Kasumi-1 (cell line): ENCODE measurements around the gene TTLL13.

Source experiments
- DNase-seq, 2 experiments: peaks; one replicate each; lab custom pipeline; 2025; lab: John Stamatoyannopoulos, UW

Gene TTLL13

GRCh38 chr15:90217671-90218394 is 31.5 kb upstream of the TTLL13 start:
- DNase-seq: no peak

DNA sequence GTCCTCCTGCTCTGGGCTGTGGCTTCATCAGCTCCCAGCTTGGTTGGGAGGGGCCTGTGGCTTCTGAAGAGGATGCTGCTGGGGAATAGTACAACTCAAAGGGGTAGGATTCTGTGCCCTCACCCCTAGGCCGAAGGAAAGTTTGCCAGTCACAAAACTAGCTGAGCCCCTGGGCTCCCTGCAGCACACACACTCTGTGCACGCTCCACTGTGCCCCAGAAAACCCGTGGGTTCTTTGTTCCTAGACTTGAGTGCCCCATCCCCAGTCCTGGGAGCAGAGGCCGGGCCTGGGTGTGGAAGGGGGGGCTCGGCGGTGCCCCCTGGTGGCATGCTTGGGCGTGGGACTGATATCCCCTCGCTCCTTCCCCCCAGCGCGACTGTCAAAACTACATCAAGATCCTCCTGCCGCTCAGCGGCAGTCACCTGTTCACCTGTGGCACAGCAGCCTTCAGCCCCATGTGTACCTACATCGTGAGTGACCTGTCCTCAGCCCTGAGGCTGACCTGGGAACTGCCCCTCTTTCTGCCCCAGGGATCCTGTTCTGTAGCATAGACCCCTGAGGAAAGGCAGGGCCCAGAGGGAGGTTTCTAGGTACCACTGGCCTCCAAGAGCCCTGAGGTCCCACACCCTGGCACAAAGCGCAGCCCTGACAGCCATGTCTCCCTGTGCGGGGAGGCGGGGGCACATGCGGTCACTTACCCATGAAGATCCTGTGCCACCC is 29.8 kb upstream of the TTLL13 start:
- peak; percentile 47 to 59 for DNase-seq

GRCh38 chr15:90221246-90221900 is 28.0 kb upstream of the TTLL13 start:
- DNase-seq: peak; percentile 73 to 77

DNA sequence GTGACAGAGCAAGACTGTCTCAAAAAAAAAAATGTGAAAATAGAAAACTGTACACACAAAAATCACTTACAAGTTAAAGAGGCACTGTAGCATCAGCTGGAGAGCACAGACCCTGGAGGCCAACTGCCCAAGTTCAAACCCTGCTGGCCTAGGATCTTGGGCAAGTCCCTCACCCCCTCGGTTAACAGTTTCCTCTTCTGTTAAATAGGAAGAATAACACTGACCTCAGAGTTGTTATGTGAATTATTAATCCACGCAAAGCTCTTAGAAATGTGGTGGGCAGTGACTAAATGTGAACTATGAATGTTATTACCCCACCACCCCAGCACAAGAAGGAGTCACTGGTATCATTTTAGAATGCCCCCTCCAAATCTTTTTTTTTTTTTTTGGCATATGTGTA is 26.8 kb upstream of the TTLL13 start:
- no peak for DNase-seq

DNA sequence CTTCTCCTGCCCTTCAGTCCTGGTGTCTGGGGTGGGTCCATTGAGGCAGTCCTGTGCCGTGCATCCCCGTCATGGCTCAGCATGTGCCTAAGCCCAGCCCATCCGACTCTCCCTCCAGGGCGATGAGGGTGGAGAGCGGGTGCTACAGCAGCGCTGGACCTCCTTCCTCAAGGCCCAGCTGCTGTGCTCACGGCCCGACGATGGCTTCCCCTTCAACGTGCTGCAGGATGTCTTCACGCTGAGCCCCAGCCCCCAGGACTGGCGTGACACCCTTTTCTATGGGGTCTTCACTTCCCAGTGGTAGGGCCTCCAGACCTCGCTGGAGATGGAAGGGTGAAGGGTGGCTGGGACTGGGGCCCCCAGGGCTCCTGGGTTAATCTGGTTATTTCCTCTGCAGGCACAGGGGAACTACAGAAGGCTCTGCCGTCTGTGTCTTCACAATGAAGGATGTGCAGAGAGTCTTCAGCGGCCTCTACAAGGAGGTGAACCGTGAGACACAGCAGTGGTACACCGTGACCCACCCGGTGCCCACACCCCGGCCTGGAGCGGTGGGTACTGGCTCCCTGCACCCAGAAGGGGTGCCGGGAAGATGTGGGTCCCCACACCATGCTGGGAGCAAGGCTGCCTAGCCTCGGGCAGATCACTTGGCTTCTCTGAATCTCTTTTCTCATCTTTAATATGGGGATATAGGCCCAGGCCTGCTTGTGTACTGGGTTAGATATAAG is 25.8 kb upstream of the TTLL13 start:
- DNase-seq: no peak

- DNase-seq: no peak
Measured at GRCh38 chr15:90225047-90225446, 24.3 kb upstream of the TTLL13 start.

- DNase-seq: no peak
Measured at GRCh38 chr15:90225504-90226234, 23.7 kb upstream of the TTLL13 start.

DNA sequence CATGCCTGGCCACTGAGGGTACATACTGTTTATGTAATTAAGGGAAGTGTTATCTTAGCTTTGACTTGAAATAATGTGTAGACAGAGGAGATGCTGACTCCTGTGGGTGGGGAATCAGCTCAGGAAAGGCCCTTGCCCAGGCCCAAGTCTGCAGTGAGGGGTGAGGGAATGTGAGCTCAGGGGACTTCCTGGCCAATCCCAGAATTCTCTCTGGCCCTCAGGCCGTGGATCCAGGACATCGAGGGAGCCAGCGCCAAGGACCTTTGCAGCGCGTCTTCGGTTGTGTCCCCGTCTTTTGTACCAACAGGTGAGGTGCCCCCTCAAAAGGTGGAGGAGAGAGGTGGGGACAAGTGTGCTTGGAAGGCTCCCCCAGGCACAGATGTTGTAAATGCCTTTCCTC is 22.0 kb upstream of the TTLL13 start:
- DNase-seq: no peak

- DNase-seq: no peak
Measured at GRCh38 chr15:90227816-90228772, 21.3 kb upstream of the TTLL13 start.

DNA sequence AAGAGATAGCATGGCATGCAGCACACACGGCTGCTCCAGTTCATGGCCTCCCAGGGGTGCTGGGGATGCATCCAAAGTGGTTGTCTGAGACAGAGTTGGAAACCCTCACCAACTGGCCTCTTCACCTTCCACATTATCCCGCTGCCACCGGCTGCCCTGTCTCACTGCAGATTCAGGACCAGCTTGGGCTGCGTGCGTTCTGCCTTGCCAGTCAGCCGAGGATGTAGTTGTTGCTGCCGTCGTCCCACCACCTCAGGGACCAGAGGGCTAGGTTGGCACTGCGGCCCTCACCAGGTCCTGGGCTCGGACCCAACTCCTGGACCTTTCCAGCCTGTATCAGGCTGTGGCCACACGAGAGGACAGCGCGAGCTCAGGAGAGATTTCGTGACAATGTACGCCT is 20.4 kb upstream of the TTLL13 start:
- no peak for DNase-seq

GRCh38 chr15:90230071-90230494 is 19.3 kb upstream of the TTLL13 start:
- DNase-seq: no peak

DNA sequence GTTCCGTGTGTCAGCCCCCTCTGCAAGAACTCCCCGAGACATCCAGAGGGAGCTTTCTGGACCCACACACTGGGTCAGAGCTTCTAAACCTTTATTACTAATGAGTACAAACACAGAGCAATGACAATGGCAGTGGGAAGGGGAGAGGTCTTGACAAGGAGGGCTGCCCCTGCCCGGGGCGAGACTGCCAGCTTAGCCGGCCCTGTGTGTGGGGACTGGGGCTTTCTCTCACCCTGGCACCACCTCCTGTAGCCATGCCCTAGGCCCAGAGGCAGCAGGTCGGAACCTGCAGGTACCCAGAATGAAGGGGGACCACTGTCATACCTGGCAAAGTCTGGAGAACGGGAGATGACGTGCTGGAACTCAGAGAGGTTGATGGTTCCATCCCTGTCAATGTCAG is 18.7 kb upstream of the TTLL13 start:
- DNase-seq: no peak

- DNase-seq: peak in 1 of 2 experiments; percentile 27
Measured at GRCh38 chr15:90231028-90232017, 18.0 kb upstream of the TTLL13 start.

DNA sequence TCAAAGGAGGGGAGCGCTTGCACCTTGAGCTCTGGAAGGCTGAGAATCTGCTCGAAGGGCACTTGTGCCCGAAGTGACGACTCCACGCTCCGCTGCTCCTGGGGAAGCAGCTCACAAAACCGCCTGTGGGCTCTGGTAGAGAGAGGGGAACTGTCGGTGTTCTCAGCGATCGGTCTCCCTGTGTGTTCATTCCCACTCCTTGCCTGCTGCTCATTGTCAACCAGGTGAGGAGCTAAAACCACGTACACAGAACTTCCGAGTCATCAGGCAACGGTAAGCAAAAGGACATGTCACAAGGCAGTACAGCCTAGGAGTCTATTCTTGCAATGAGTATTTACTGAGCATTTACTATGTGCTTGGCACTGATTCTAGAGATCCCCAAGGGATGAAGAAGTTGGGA is 17.2 kb upstream of the TTLL13 start:
- no peak for DNase-seq

DNA sequence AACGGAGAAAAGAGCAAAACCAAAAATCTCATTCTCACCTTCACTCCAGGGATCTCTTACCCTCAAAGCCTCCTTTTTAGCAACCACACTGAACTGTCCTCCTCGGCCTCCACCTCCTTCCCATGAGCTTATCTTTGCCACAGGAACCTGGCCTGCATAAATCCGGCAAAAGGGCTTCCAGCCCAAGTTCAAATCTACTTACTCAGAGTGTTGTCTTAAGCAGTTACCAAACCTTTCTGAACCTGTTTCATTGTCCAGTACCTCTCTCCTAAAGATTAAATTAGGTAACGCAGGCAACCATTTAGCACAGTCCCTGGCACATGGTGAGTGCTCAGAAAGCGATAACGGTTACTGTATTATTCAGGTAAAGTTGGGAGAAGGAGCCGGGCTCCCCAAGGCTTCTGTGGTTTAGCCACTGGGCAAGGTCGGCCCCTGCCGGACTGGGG is 16.4 kb upstream of the TTLL13 start:
- DNase-seq: peak; percentile 34 to 60

DNA sequence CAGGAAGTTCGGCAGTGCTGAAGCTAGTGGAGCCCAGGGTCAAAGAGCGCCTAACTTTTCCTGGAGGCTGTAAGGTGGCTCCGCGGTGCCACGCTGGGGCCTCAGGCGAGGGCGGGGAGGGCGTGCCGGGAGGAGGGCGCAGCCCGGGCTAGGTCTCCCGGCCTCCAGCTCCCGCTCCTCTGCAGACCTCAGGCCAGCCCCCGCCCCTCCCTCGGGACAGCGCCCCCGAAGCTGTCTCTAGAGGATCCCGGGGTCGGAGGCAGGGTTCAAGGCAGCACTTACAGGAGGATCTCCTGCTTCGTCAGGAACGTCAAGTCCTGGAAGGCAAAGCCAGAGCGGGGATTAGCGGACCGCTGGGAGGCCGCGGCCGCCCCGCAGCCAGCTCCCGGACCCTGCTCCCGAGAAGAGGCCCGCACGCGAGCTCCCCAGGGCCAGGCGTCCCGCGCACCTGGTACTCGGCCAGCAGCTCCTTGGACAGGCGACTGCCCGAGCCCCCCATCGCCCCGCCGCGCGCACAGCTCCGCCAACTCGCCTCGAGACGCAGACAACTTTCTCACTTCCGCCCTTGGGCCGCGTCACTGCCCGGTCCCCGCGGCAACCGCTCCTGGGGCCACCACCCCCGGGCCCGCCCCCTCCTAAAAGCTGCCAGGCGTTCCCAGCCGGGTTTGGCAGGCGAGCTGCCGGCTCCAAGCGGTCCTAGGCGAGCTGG is 15.8 kb upstream of the TTLL13 start, which contains the start of gene CIB1:
Gene CIB1, minus strand, starts transcription at position 555 of the 709 bp plus-strand sequence. Its CDS starts 56 bp downstream, at position 499.
- DNase-seq: peak; percentile 91

DNA sequence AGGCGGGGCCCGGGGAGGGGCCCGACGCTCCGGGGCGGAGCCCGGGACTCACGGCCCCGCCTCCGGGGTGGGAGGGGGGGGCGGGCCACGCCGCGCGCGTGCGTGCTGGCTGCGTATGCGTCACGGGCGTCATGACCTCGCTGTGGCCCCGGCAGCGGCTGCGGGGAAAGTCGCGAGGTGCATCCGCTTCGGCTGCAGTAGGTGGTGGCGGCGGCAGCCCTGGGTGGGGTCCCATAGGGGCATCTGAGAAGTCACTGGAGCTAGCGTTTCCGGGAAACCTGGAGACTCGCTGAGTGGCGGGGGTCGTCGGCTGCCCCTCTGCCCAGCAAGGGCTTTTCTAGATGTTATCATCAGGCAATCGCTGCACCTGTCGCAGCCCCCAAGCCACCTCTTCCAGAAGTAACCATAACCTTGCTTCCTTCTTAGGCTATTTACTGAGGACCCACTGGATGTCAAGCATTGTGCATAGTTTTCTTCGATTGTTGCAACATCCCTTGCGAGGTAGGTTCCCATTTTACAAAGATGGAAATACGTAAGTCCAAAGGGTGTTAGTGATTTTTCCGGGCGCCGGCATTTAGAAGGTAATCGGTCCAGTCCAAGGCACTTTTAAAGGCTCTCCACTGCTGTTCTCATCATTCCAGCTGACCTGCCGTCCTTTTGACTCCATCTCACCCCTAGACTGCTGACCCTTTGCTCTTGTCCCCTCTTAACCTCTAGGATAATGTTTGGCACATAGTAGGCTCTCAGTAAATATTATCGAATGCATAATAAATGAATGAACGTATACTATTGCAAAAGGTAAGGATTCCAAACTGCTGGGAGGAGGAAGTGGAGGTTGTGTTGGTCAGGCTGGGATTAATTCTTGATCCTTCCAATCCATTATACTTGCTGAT is 15.0 kb upstream of the TTLL13 start, which contains the start of gene GDPGP1:
Gene GDPGP1, plus strand, starts transcription at position 114 of the 893 bp plus-strand sequence. CDS start 6,700 bp downstream, outside the sequence.
- peak in 1 of 2 experiments; percentile 57 for DNase-seq
